T-helper 22 cell (primary cell): ENCODE results near the gene MORN1.

Experiments used
- DNase-seq: peaks from one replicate; pipeline ENCODE4 v3.0.0-alpha.2; 2020; ENCODE audit warnings: low read depth

MORN1 gene

GRCh38 chr1:2290171-2290578 lies 101.2 kb downstream of the MORN1 start:
- DNase-seq, result no peak

- no peak for DNase-seq
Observed at GRCh38 chr1:2289607-2290006, 101.7 kb downstream of the MORN1 start.

- DNase-seq, result no peak
Observed at GRCh38 chr1:2288816-2289536, 102.4 kb downstream of the MORN1 start.

GRCh38 chr1:2288311-2288710 lies 103.0 kb downstream of the MORN1 start:
- DNase-seq, result no peak

- DNase-seq, result no peak
Observed at GRCh38 chr1:2287649-2288048, 103.7 kb downstream of the MORN1 start.

- no peak for DNase-seq
Observed at GRCh38 chr1:2286923-2287322, 104.4 kb downstream of the MORN1 start.

GRCh38 chr1:2284932-2285331 lies 106.4 kb downstream of the MORN1 start:
- no peak for DNase-seq

GRCh38 chr1:2283991-2284895 lies 107.1 kb downstream of the MORN1 start:
- DNase-seq, result no peak

- DNase-seq, result no peak
Observed at GRCh38 chr1:2283371-2283990, 107.9 kb downstream of the MORN1 start.

- DNase-seq, result no peak
Observed at GRCh38 chr1:2282556-2283270, 108.6 kb downstream of the MORN1 start.

GRCh38 chr1:2279817-2280216 lies 111.5 kb downstream of the MORN1 start:
- DNase-seq, result no peak

- DNase-seq, result no peak
Observed at GRCh38 chr1:2279210-2279639, 112.1 kb downstream of the MORN1 start.

- DNase-seq, result no peak
Observed at GRCh38 chr1:2278591-2279209, 112.7 kb downstream of the MORN1 start.

GRCh38 chr1:2277741-2278488 lies 113.4 kb downstream of the MORN1 start:
- no peak for DNase-seq

- DNase-seq, result no peak
Observed at GRCh38 chr1:2276803-2277580, 114.4 kb downstream of the MORN1 start.

GRCh38 chr1:2275796-2276536 lies 115.4 kb downstream of the MORN1 start:
- DNase-seq, result no peak

GRCh38 chr1:2274929-2275475 lies 116.4 kb downstream of the MORN1 start:
- no peak for DNase-seq

- DNase-seq, result no peak
Observed at GRCh38 chr1:2274231-2274928, 117.0 kb downstream of the MORN1 start.
